Activated CD8-positive, alpha-beta memory T cell treated with anti-CD3 and anti-CD28 coated beads for 4 hours (primary cell): ENCODE data around the gene NFIB.

ENCODE experiments used
- DNase-seq, 2 donors: peaks; one replicate each; pipeline ENCODE4 v3.0.0-alpha.2; 2020; ENCODE audit warnings: low read depth in 2 of 2

Gene NFIB

GRCh38 chr9:14306672-14307660 is 7.0 kb downstream of the NFIB start:
- DNase-seq = no peak

DNA sequence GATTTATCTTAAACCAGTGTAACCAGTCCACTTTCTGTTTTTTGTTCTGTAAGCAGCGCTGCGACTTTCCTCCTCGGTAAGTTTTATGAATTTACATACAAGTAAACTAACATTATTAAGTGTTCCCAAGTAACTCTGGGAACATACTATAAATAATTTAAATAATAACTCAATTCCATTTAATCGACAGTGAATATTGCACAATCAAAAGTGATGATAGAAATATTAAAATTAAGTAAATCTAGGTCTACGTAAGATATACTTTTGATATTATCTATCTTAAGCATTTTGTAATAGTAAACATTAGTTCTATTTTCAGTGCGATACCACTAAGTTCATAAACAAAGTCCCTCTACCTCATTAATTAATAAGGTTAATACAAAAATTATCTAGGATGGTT is 7.8 kb downstream of the NFIB start:
- DNase-seq = no peak

DNA sequence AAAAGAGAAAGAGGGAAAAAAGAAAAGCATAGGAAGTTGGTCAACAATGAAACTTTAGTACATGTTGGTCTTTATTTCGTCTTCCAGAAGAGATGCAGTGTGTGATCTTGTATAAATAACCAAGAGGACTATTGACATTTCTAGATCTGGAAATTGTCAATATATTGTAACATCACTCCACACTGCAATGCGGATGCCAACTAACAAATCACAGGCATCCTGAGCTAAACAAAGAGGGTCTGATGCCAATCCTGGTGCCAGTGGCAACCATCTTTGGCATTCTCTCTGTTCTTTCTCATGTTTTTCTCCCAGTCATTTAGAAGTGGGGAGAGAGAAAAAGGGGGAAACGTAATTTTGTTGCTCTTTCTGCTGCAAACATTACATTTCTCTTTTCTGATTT is 9.7 kb downstream of the NFIB start:
- DNase-seq = no peak

- no peak for DNase-seq
Measured at GRCh38 chr9:14303521-14303920, 10.4 kb downstream of the NFIB start.

DNA sequence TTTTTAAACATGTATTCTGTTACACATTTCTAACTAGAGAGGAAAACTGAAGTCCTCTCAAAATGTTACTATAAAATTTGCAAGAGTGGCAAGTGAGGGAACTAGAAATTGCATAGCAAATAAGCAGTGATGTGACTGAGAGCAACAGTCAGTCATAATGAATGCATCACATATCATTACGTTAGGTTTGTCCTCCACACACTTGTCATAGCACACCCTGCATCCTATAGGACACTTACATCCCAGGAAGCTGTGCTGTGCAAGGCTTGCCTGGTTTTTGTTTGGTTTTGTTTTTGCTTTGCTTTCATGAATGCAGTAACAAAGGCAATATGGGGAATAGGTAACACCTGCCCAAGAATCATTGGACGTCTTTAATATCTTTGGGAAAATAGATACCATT is 10.8 kb downstream of the NFIB start:
- no peak for DNase-seq

DNA sequence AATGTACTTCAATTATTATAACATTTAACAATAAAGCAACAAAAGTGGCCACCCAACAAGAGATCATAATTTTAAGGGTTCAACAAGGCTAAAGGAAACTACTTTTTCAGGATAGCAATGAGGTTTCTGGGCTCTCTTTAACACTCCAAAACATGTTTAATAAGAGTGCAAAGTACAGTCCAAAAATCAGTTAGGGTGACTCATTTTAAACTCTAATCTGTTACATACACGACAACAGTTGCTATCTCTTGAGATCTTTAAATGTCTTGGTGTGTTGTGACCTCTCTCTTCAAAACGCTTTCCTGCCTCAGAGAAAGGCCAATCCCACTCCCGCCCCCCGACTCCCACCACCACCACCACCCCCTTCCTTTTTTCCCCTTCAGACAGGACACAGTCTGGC is 11.5 kb downstream of the NFIB start:
- no peak for DNase-seq

DNA sequence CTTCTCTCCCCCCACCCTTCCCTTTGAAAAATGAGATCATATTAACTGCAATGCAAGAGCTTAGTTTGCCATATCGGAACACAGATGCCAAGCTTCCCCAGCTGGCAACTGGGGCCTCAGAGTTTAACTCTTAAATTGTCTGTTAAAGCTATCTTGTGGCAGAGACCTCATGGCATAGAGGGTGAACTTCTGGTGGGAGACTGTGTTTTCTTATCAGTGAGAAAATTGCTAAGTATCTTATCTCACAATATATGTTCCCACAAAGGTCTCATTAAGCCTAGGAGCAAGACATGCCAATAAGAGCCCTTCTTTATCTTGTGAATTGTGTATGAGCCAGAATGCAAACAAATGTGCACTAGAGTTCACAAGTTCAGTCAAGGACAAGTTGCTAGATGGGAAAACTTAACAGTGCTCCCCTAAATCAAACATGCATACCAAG is 12.3 kb downstream of the NFIB start:
- no peak for DNase-seq

DNA sequence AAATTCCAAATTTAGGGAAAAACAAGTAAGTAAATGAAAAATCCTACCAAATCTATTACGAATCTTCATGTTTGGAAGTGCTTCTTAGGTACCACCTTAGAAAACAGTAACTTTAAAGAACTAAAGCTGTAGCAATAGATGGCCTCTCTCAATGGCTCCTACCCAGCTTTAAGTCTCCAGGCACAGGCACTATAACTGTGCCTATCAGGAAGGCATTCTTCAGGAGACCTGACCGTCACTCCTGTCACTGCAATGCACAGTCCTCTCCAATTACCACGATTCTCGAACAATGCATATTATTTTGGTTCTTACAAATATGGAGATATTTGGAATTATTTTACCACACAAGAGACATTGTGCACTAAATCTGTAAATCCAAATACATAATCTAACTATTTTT is 12.9 kb downstream of the NFIB start:
- no peak for DNase-seq

DNA sequence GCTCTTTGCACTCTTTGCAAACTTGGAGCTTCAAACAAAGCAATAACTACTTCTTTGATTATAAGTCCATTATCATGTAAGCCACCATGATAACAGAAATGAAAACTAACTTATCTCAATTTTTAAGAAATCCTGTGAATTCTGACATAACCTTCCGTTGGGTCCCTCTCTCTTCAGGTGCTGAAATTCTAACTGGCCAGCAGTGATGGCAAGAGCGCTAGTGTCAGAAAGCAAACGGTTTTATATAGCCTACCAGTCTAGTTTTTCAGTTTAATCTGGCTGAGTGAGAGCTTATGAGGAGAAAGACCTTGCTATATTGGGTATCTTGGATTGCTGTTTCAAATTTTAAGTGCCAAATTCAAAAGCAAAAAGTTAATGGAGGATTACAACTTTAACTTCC is 13.4 kb downstream of the NFIB start:
- no peak for DNase-seq

- DNase-seq = no peak
Measured at GRCh38 chr9:14300040-14300439, 13.9 kb downstream of the NFIB start.

- DNase-seq = no peak
Measured at GRCh38 chr9:14298601-14299022, 15.3 kb downstream of the NFIB start.

DNA sequence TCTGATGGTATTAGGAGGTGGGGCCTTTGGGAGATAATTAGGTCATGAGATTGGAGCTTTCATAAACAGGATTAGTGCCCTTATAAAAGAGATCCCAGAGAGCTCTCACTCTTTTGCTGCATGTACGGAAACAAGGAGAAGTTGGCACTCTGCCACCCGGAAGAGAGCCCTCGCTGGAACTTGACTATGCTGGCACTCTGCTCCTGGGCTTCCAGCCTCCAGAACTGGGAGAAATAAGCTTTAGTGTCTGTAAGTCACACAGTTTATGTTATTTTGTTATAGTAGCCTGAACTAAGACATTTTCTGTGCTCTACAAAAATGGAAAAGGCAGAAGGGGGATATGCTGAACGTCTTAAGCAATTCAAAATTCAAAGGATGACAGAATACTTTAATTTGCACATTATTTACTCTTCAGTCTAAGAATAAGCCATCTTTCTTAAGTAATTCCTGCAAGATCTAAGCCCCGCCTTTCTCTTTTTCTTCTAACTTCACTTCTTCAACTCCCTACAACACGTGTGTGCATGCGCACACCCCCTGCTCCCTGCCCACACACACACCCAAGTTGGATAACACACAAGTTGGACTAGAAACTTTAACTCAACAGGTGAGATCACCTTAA is 17.3 kb downstream of the NFIB start:
- no peak for DNase-seq

DNA sequence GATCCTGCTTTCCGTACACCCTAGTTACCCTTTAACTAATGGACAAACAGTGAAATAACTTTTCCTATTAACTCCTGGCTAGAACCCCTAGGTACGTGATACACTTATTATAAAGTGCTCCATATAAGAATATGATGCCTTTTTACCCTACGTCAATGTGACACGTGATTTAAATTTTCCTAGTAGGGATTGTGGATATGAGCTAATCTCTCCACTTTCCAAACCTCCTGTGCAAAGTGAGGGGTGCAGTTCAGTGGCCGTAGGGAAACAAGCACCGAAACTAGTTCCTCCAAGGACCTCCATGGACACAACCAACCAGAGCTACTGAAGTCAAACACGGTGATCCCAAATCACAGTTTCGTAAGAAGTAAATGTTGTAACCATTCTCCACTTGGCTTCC is 19.3 kb downstream of the NFIB start:
- DNase-seq = no peak

- DNase-seq = no peak
Measured at GRCh38 chr9:14293801-14294200, 20.1 kb downstream of the NFIB start.

DNA sequence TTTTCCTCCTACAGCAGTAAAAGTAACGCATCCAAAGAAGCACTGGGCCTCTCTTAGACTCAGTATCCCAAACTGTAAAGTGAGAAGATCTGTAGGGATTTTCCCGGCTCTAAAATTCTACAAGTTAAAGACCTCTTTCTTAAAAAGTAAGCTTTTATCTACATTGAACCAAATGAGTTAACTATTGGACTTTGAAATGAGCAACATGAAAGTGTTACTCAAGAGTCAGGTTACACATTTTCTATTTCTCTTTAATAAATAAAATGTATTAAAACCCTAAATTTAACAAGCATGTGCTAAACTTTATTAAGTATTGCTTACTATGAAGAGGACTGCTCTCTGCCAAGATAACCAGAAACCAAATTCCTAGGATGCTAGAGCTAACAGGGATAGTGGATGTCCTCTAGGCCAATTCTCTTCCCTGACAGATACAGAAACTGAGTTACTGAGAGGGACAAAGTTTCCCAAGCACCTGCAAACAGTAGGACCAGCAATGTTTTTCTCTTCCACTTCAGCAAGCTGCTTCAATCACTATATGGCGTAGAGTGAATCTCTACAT is 21.7 kb downstream of the NFIB start:
- no peak for DNase-seq

DNA sequence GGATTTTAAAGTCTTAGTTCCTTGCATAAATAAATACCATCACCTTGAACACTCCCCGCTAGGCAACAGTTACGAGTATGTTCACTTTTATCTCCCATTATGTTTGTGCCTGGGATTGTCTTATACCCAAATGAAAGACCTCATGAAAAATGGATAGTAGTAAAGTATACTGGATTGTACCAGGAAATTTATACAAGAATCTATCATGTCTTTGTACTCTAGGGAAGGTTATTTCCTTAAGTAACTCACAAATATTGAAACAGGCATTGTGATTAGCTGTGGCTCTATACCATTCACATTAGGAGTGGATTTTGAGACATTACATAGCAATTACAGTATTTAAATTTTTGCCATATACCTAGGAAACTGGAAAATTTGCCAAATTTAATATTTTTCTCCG is 24.0 kb downstream of the NFIB start:
- no peak for DNase-seq

DNA sequence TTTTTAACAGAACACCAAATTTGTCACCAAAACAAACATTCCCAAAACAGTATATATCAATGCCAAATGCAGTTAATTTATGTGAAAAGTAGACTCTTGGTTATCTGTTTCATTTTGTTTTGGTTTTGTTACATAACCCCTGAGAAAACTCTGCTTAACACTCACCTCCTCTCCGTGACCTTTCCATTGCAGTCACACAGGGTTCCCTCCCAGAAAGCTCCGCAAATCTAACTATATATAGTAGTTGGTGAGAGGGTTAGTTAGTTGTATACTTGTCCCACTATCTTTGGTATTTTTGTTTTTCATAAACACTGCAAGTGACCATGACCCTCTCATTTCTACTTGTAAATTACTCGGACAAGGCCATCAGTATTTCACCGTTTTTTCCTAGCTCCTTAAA is 25.5 kb downstream of the NFIB start:
- DNase-seq = no peak

DNA sequence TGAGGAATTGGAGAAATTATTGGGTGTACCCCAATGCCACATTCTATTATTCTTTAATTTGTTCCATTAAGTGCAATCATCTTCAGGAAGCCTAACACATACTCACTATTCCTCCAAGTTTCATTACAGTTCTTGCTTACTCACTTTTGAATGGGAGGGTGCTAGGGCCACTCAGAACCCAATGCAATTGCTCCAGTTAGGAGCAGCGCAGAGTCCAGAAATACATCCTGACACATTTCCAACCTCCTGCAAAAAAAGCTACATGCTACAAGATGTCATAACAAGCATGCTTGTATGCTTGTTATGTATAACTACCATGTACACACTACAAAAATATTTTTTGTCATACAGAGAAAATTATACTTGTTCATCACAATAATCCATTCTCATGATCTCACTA is 27.8 kb downstream of the NFIB start:
- DNase-seq = no peak

DNA sequence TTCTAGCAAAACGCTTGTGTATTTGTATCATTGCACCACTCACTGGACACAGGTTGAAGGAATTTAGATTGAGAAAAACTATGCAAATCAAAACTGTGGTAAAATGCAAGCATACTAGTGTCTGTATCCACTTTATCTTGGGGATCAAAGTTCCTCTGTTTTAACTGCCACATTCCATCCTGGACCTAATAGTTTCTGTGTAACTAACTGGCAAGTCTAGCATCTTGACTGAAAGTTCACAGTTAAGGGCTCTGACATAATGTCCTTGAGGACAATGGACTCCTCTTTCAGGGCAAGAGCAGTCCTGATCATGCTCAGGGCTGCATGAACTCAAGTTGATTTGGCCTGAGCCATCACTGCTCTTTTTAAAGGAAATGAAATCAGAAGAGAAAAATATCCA is 30.7 kb downstream of the NFIB start:
- DNase-seq = no peak

GRCh38 chr9:14281876-14282275 is 32.1 kb downstream of the NFIB start:
- DNase-seq = no peak

DNA sequence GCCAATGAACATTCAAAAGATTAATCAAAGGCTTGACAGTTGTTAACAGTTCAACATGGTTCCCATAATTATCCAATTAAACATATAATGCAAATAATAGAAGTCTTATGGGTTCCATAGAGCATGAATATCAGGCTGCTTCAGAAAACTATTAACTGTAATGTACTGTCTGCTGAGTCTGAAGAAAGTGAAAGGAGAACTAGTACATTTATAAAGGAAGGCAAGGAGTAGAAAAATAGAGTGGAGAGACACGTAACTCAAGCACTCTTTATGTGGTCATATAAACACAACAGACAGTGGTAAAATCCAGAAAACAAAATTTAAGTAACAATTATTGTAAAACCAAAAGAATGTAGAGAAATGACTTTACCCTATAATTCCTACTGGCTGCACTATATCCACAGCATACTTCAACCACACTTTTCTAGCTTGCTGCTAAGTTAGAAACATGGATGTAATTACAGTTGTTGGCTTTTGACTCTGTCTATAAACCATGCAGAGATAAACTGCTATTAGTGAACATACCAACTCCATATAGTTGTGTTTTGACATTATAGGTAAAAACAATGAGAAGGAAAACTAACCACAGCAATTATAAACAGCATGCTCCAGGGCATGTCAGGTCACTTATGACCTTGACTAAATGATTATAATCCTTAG is 32.7 kb downstream of the NFIB start:
- DNase-seq = no peak

GRCh38 chr9:14279671-14280070 is 34.3 kb downstream of the NFIB start:
- no peak for DNase-seq
